ENCODE results near the gene FAHD2B. TPM values are rescaled to one million over a fixed set of nuclear protein-coding genes. Genes with fewer than 3 reads are reported as not detected.
"Not testable (repeated sequence)": the region's sequence is repeated elsewhere in the genome, so short reads cannot be mapped to it uniquely, and the experiment has no call there.

FAHD2B gene
- total RNA-seq, 1 donor from 2014 or later: 19.3 TPM

DNA sequence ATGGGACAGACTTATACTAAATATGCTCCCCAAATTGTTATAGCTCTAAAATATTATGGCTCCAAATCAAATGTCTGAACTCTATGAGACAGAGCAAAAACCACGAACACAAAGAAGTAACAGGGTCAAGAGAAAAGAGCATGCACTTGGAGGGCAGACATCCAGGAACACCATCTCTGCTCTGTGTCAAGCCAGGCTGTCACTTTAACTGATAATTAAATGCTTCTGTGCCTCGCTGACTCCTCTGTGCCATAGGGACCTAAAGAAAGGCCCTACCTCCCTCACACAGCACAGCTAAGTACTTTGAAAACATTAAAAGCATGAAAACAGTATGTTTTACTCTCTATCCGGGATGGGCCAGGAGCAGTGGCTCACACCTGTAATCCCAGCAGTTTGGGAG lies 23.8 kb downstream of the FAHD2B start:
- DNase-seq (ENCODE audit: low spot score); intact Hi-C loops (cut with DNase I): not testable (repeated sequence)

GRCh38 chr2:97068722-97069121 lies 26.0 kb downstream of the FAHD2B start:
- DNase-seq (ENCODE audit: low spot score); intact Hi-C loops (cut with DNase I): not testable (repeated sequence)

- intact Hi-C loops (cut with DNase I): no loop called here
- DNase-seq (ENCODE audit: low spot score): no peak
Observed at GRCh38 chr2:97068074-97068473, 26.6 kb downstream of the FAHD2B start.

DNA sequence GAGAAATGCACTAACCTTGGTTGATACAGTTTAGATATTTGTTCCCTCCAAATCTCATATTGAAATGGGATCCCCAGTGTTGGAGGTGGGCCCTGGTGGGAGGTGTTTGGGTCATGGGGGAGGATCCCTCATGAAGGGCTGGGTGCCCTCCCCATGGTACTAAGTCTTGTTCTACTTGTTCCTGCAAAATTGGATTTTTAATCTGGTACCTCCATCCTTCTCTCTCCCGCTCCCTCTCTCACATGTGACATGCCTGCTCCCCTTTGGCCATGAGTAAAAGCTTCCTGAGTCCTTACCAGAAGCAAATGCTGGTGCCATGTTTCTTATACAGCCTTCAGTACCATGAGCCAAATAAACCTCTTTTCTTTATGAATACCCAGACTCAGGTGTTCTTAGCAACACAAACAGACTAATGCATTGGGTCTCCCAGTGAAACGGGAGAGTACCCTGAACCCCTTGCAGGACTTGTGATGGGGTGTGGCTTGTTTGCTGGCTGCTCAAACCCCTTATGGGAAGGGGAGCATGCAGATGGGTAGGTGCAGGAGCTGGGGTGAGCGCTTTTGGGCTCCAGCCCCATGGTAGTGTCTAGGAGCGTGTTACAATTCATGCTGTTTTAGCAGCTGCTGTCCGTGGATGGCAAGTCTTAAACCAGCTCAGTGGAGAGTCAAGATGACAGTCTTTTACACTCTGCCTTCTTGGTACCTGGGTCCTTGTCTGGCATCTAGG lies 27.2 kb downstream of the FAHD2B start:
- intact Hi-C loops (cut with DNase I): no loop called here
- no peak for DNase-seq (ENCODE audit: low spot score)

- intact Hi-C loops (cut with DNase I); DNase-seq (ENCODE audit: low spot score): not testable (repeated sequence)
Observed at GRCh38 chr2:97066030-97066429, 28.7 kb downstream of the FAHD2B start.

- intact Hi-C loops (cut with DNase I); DNase-seq (ENCODE audit: low spot score): not testable (repeated sequence)
Observed at GRCh38 chr2:97062020-97062419, 32.7 kb downstream of the FAHD2B start.

GRCh38 chr2:97059782-97060181 lies 34.9 kb downstream of the FAHD2B start:
- intact Hi-C loops (cut with DNase I); DNase-seq (ENCODE audit: low spot score): not testable (repeated sequence)

DNA sequence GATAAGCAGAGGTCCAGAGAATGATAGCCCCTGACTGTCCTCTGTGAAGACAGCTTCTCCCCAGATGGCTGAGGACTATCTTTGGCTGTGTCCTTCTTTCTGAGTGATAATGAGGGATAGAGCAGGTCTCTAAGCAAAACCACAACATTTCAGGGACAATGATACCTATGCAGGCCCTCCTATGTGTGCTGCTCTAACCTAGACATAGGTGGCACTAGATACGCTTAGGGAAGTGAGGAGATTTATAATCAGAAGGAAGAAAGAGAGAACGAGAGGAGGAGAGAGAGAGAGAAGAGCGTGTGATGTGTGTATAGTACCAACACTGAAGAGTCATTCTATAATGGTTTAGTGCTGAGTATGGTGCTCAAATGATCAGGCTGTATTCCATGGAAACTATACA lies 38.5 kb downstream of the FAHD2B start:
- intact Hi-C loops (cut with DNase I); DNase-seq (ENCODE audit: low spot score): not testable (repeated sequence)

DNA sequence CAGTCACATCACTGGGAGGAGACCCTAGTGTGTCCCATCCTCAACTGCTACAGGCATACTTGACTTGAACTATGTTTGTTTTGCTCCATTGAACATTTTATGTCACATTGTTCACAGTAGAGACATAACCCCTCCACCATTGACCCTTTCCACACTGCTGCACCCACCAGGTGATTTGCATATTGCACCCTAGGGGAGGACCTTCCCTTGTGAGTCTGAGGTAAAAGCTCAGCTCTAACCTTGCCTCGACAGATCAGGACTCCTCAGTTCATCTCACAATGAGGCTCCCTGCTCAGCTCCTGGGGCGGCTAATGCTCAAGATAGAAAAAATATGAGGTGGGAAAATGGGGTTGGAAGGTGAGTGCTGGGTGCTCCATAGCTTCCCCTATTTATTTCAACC lies 44.6 kb downstream of the FAHD2B start:
- DNase-seq (ENCODE audit: low spot score); intact Hi-C loops (cut with DNase I): not testable (repeated sequence)

DNA sequence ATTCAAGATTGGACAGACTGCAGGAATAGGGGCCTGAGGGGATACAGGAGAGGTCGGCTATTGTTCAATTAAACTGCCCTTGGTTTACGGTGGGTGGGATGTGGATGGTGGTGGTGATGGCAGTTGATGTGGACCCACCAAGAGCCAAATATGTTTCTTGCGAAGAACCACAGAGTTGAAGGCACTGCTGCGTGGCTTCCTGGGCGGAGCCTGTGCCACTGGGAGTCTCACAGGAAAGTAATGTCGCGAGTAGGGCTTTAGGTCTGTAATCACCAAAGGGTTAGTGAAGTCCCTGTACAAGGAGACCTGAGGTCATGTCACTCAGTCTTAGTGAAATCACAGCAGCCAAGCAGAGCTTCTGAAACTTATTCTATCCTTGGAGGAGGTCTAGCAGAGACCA lies 46.2 kb downstream of the FAHD2B start:
- DNase-seq (ENCODE audit: low spot score); intact Hi-C loops (cut with DNase I): not testable (repeated sequence)

DNA sequence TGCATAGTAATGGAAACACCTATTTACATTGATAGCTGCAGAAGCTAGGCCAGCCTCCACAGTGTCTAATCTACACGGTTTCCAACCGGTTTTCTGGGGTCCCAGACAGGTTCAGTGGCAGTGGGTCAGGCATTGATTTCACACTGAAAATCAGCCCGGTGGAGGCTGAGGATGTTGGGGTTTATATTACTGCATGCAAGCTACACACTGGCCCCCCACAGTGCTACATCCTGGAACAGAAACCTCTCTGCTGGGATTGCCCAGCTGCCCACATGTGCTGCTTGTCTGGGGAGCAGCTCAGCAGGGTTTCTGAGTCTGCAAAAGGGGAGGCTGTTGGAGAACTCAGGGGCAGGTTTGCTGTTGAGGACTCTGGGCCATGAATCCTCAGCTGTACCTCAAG lies 48.0 kb downstream of the FAHD2B start:
- DNase-seq (ENCODE audit: low spot score); intact Hi-C loops (cut with DNase I): not testable (repeated sequence)

GRCh38 chr2:97045895-97046499 lies 48.7 kb downstream of the FAHD2B start:
- intact Hi-C loops (cut with DNase I); DNase-seq (ENCODE audit: low spot score): not testable (repeated sequence)

Other genes with a start within 250 kb of the FAHD2B start
- gene ANKRD39, start 236.9 kb downstream of the FAHD2B start, total RNA-seq: 15.2 TPM
- gene SEMA4C, start 224.8 kb downstream of the FAHD2B start, total RNA-seq: 25.6 TPM
- gene FAM178B, start 108.3 kb downstream of the FAHD2B start, total RNA-seq: 0.57 TPM
- gene ANKRD36, start 18.3 kb upstream of the FAHD2B start, total RNA-seq: 6.5 TPM